SK-N-SH treated with all-trans-retinoic acid at 6 μM for 48 hours (cell line): Measurements from ENCODE around the gene HIKESHI.

Experiments used
- ATAC-seq: fragments of 200-7000 bp; cut with Tn5 transposase; 3 replicates; pipeline ENCODE4 v1.9.1; 2020; ENCODE audit warnings: mild to moderate bottlenecking, moderate library complexity
- ARNTL ChIP-seq: fragments of 450-650 bp; formaldehyde crosslinking; IDR thresholded peaks from 2 replicates; pipeline ENCODE4 v1.5.0; 2020; ENCODE audit warnings: low read depth, mild to moderate bottlenecking, moderate library complexity, borderline replicate concordance
- BACH2 ChIP-seq: fragments of 250-450 bp; sonication (Bioruptor Pico); IDR thresholded peaks from 2 replicates; pipeline ENCODE4 v1.9.0; 2021; ENCODE audit warnings: mild to moderate bottlenecking, borderline replicate concordance
- CSDC2 ChIP-seq: fragments of 250-450 bp; sonication (Bioruptor Pico); IDR thresholded peaks from 2 replicates; pipeline ENCODE4 v1.5.0; 2020; ENCODE audit warnings: mild to moderate bottlenecking, moderate library complexity
- CSRNP3 ChIP-seq: fragments of 250-450 bp; sonication (Bioruptor Pico); IDR thresholded peaks from 2 replicates; pipeline ENCODE4 v1.5.1; 2021; ENCODE audit warnings: mild to moderate bottlenecking, moderate library complexity
- ESRRG ChIP-seq: fragments of 250-450 bp; sonication (Bioruptor Pico); IDR thresholded peaks from 2 replicates; pipeline ENCODE4 v1.6.1; 2021; ENCODE audit warnings: mild to moderate bottlenecking
- GLIS3 ChIP-seq: fragments of 250-450 bp; sonication (Bioruptor Pico); IDR thresholded peaks from 2 replicates; pipeline ENCODE4 v1.5.0; 2020; ENCODE audit warnings: mild to moderate bottlenecking, moderate library complexity
- ISL1 ChIP-seq: fragments of 250-450 bp; sonication (Bioruptor Pico); IDR thresholded peaks from 2 replicates; pipeline ENCODE4 v2.1.2; 2022; ENCODE audit warnings: mild to moderate bottlenecking, moderate library complexity
- OSR1 ChIP-seq: fragments of 250-450 bp; sonication (Bioruptor Pico); IDR thresholded peaks from 2 replicates; pipeline ENCODE4 v1.8.0; 2022; ENCODE audit warnings: moderate library complexity, mild to moderate bottlenecking, inconsistent platforms
- PATZ1 ChIP-seq: fragments of 250-450 bp; sonication (Bioruptor Pico); IDR thresholded peaks from 2 replicates; pipeline ENCODE4 v1.8.0; 2020; ENCODE audit warnings: mild to moderate bottlenecking, moderate library complexity, borderline replicate concordance
- POU6F1 ChIP-seq: fragments of 250-450 bp; sonication (Bioruptor Pico); IDR thresholded peaks from 2 replicates; pipeline ENCODE4 v1.8.0; 2021; ENCODE audit warnings: low read depth, mild to moderate bottlenecking, moderate library complexity, borderline replicate concordance
- PPARA ChIP-seq: fragments of 250-450 bp; sonication (Bioruptor Pico); IDR thresholded peaks from 2 replicates; pipeline ENCODE4 v1.5.0; 2020; ENCODE audit warnings: mild to moderate bottlenecking, borderline replicate concordance
- RARB ChIP-seq: fragments of 250-450 bp; sonication (Bioruptor Pico); IDR thresholded peaks from 2 replicates; pipeline ENCODE4 v1.8.0; 2021; ENCODE audit warnings: mild to moderate bottlenecking, moderate library complexity
- SNAI2 ChIP-seq: fragments of 250-450 bp; sonication (Bioruptor Pico); IDR thresholded peaks from 2 replicates; pipeline ENCODE4 v1.5.0; 2020; ENCODE audit warnings: mild to moderate bottlenecking, moderate library complexity
- TCF4 ChIP-seq: fragments of 250-450 bp; sonication (Bioruptor Pico); IDR thresholded peaks from 2 replicates; pipeline ENCODE4 v1.8.0; 2021; ENCODE audit warnings: mild to moderate bottlenecking, moderate library complexity, borderline replicate concordance
- TSHZ2 ChIP-seq: fragments of 250-450 bp; sonication (Bioruptor Pico); IDR thresholded peaks from 2 replicates; pipeline ENCODE4 v1.5.0; 2020; ENCODE audit warnings: mild to moderate bottlenecking, moderate library complexity
- ZC3H10 ChIP-seq: fragments of 250-450 bp; sonication (Bioruptor Pico); IDR thresholded peaks from 2 replicates; pipeline ENCODE4 v1.5.1; 2021; ENCODE audit warnings: mild to moderate bottlenecking, moderate library complexity
- ZFP30 ChIP-seq: fragments of 450-650 bp; formaldehyde crosslinking; IDR thresholded peaks from 2 replicates; pipeline ENCODE4 v1.5.0; 2022; ENCODE audit warnings: mild to moderate bottlenecking, moderate library complexity
- ZNF565 ChIP-seq: fragments of 450-650 bp; formaldehyde crosslinking; conservative IDR thresholded peaks from 2 replicates; pipeline ENCODE4 v1.5.0; 2020; ENCODE audit warnings: low read depth, mild to moderate bottlenecking, moderate library complexity
- ZNF70 ChIP-seq: fragments of 450-650 bp; formaldehyde crosslinking; IDR thresholded peaks from 2 replicates; pipeline ENCODE4 v1.5.0; 2020; ENCODE audit warnings: mild to moderate bottlenecking, moderate library complexity
- ZNF8 ChIP-seq: fragments of 450-650 bp; formaldehyde crosslinking; IDR thresholded peaks from 2 replicates; pipeline ENCODE4 v1.5.0; 2020; ENCODE audit warnings: mild to moderate bottlenecking, moderate library complexity

HIKESHI gene

GRCh38 chr11:86369668-86370067, 67.6 kb downstream of the HIKESHI start (continued):
- TF ChIP-seq OSR1, result no peak
- no peak for TF ChIP-seq ZNF8 (CRISPR knock-in tag)
- TF ChIP-seq GLIS3 (CRISPR knock-in tag), result no peak
- TF ChIP-seq ESRRG (CRISPR knock-in tag), result no peak
- no peak for TF ChIP-seq PPARA (CRISPR knock-in tag)
- no peak for TF ChIP-seq ZC3H10 (CRISPR knock-in tag)

GRCh38 chr11:86370171-86370570, 68.1 kb downstream of the HIKESHI start:
- TF ChIP-seq ZNF70 (CRISPR knock-in tag), result no peak
- TF ChIP-seq SNAI2 (CRISPR knock-in tag), result no peak
- no peak for TF ChIP-seq OSR1
- TF ChIP-seq ISL1 (CRISPR knock-in tag), result no peak
- no peak for TF ChIP-seq ZNF8 (CRISPR knock-in tag)
- TF ChIP-seq RARB (CRISPR knock-in tag), result no peak
- TF ChIP-seq CSRNP3 (CRISPR knock-in tag), result no peak
- TF ChIP-seq PPARA (CRISPR knock-in tag), result no peak
- no peak for TF ChIP-seq ESRRG (CRISPR knock-in tag)
- no peak for ATAC-seq

- no peak for ATAC-seq
- TF ChIP-seq TSHZ2 (CRISPR knock-in tag) (no peak), GLIS3 (CRISPR knock-in tag) (no peak), ZNF8 (CRISPR knock-in tag) (no peak), TCF4 (CRISPR knock-in tag) (no peak), CSDC2 (CRISPR knock-in tag) (no peak), ZNF70 (CRISPR knock-in tag) (no peak), ISL1 (CRISPR knock-in tag) (no peak), POU6F1 (CRISPR knock-in tag) (no peak), ZNF565 (CRISPR knock-in tag) (no peak), SNAI2 (CRISPR knock-in tag) (no peak)
These were observed 69.0 kb downstream of the HIKESHI start for GRCh38 chr11:86370922-86371594.

- ATAC-seq, result no peak
- TF ChIP-seq ESRRG (CRISPR knock-in tag), result no peak
- no peak for TF ChIP-seq ARNTL (CRISPR knock-in tag)
- no peak for TF ChIP-seq PPARA (CRISPR knock-in tag)
- no peak for TF ChIP-seq PATZ1 (CRISPR knock-in tag)
- no peak for TF ChIP-seq CSRNP3 (CRISPR knock-in tag)
- TF ChIP-seq GLIS3 (CRISPR knock-in tag), result no peak
- TF ChIP-seq ZNF8 (CRISPR knock-in tag), result no peak
- TF ChIP-seq BACH2 (CRISPR knock-in tag), result no peak
- no peak for TF ChIP-seq TSHZ2 (CRISPR knock-in tag)
- no peak for TF ChIP-seq POU6F1 (CRISPR knock-in tag)
- TF ChIP-seq ISL1 (CRISPR knock-in tag), result no peak
- no peak for TF ChIP-seq ZFP30 (CRISPR knock-in tag)
- TF ChIP-seq CSDC2 (CRISPR knock-in tag), result no peak
These were observed 70.0 kb downstream of the HIKESHI start for GRCh38 chr11:86372041-86372440.
